LoVo (cell line): ENCODE measurements around the gene PPIL6.

Experiments used
- DNase-seq: peaks from one replicate; pipeline ENCODE4 v3.0.0-alpha.2; 2016; ENCODE audit warnings: low spot score

PPIL6 gene

DNA sequence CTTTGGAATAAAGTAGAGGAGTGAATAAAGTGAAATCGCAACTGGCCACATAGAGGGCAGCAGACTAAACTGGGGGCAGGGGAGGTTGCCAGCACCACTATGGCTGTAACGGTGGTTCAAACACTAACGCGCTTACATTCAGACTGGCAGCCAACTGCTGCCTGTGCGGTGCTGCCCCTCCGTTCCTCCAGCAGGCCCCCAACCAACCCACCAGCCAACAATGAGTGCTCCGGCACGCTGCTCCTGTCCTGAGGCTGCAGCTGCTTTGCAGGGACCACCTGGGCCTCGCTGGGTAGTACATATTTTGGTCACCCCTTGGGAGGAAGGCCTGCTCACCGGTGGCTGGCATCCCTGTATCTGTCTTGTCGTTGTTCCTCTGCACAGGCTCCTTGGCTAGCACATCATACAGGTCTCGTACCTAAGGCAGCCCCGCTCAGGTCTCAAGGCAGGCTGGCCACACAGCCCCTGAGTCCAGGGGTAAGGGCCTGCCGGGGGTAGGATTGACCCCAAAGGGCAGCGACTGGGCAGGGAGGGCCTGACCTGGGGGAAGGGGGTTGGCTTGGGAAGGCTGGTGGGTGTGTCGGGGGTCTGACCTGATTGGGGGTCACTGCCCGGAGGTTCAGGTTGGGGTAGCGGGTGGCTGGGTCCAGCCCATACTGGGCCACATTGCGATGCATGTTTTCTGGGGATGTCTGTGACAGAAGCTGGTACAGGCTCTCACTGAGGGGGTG is 8.8 kb upstream of the PPIL6 start:
- DNase-seq = no peak

GRCh38 chr6:109448615-109449014 is 8.2 kb upstream of the PPIL6 start:
- no peak for DNase-seq

- no peak for DNase-seq
Measured at GRCh38 chr6:109447878-109448555, 7.6 kb upstream of the PPIL6 start.

GRCh38 chr6:109447087-109447486 is 6.7 kb upstream of the PPIL6 start:
- DNase-seq = no peak

- no peak for DNase-seq
Measured at GRCh38 chr6:109446541-109446940, 6.1 kb upstream of the PPIL6 start.

- DNase-seq = no peak
Measured at GRCh38 chr6:109446072-109446471, 5.6 kb upstream of the PPIL6 start.

- no peak for DNase-seq
Measured at GRCh38 chr6:109445382-109445781, 5.0 kb upstream of the PPIL6 start.

- DNase-seq = no peak
Measured at GRCh38 chr6:109443425-109443950, 3.1 kb upstream of the PPIL6 start.

DNA sequence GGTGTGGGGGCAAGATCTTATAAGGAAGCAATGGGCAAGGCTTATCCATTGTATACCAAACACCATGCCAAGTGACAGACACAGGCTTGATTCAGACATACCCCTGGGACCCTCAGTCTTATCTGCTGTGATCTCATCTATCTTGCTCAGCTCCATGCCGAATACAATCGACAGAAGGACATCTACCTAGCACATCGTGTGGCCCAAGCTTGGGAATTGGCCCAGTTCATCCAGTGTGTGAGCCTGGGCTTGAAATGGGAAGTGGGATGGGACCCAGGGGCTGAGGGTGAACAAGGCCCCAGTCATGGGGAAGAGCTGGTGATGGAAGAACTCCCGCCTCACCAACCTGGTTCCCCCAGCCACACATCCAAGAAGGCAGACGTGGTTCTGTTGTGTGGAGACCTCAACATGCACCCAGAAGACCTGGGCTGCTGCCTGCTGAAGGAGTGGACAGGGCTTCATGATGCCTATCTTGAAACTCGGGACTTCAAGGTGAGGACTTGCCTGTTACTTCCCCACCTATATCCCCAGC is 2.0 kb upstream of the PPIL6 start:
- no peak for DNase-seq

GRCh38 chr6:109441069-109441816 is 815 bp upstream of the PPIL6 start:
- DNase-seq = peak; percentile 58

- DNase-seq = no peak
Measured at GRCh38 chr6:109436041-109436440, 4.4 kb downstream of the PPIL6 start.

DNA sequence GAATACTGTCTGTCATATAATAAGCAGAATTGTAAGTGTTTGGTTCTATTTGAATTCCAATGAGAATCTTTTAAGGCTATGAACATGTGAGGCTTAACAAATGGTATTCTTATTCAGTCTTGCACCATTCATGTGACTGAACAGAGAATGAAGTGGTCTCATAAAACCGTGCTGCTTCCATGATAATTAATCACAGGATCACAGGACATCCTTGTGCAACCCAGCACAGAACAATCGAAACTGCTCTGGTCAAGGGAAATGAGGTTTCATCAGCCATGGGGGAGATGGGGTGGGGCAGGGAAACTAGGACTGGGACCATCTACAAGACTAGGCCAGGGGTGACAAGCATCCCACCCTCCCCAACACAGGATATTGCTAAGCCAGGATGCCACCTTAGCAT is 6.0 kb downstream of the PPIL6 start:
- DNase-seq = no peak

GRCh38 chr6:109429496-109429895 is 10.9 kb downstream of the PPIL6 start:
- DNase-seq = no peak

DNA sequence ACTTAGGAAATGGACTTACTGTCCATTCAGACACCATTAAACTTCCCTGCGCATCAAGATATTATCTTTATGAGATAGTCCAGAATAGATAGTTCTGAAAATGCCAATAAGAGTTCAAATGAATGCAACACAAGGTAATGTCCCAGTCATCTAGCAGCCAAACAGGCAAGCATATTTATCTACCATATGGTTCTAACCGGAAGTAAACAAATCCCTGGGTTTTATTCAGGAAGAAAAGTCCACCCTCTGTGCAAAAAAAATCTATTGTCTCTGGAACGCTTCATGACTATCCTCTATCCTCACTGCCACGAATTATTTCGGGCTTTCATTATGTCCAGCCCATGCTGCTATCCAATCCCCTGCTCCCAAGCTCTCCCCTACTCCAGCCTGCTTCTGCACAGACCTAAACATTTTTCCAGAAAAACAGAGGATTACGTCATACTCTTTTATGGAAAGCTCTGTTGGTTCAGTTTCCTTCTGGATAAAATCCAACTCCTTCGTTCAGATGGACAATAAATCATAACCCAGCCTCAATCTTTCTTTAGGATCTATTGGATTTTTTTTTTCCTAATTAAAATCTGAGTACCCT is 11.4 kb downstream of the PPIL6 start:
- DNase-seq = no peak

DNA sequence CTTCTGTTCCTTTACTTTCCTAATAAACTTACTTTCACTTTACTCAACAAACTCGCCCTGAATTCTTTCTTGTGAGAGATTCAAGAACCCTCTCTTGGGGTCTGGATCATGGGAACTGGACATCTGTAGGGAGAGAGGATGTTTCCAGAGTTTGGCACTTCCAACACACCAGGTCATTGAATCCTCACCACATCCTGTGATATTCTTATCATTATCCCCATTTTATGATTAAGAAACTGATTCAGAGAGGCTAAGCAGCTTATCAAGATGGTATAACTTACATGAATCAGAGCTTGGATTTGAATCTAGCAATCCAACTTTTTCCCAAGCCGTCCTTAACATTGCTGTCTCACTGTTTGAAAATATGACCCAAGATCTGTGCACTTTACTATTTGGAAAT is 15.5 kb downstream of the PPIL6 start:
- no peak for DNase-seq

- DNase-seq = no peak
Measured at GRCh38 chr6:109421184-109421583, 19.2 kb downstream of the PPIL6 start.

DNA sequence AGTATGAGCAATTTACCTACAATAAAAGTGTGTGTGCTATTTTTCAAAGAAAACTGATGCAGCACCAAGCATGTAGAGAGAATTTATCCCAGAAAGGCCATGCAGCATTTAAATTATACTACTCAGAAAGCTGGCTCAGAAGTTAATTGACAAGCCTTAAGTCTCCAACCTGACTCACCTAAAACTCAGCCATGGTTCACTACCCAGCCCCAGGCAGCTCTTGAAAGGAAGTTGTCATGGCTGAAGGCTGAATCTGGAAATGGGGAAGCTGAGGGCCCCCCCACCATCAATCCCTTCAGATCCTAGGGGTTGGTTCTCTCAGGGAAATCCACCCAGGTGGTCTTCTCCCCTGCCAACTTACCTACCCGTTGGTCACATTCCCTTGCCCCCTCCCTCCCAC is 19.7 kb downstream of the PPIL6 start:
- no peak for DNase-seq

- no peak for DNase-seq
Measured at GRCh38 chr6:109417646-109418045, 22.8 kb downstream of the PPIL6 start.

- no peak for DNase-seq
Measured at GRCh38 chr6:109411034-109411433, 29.4 kb downstream of the PPIL6 start.

DNA sequence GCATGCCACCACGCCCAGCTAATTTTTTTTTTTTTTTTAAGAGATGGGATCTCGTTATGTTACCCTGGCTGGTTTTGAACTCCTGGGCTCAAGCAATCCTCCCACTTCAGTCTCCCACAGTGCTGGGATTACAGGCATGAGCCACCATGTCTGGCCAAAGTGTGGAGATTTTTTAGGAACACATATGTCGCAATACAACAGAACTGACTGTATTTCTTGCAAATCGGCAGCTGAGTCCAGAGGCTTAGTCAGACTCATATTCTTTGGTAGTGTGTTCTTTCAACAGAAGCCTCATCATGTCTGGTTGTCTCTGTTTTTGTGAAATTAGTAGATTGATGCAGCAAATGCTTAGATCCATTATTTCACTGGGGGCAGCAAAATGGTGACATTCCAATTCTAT is 34.2 kb downstream of the PPIL6 start:
- no peak for DNase-seq

- no peak for DNase-seq
Measured at GRCh38 chr6:109397020-109397419, 43.4 kb downstream of the PPIL6 start.

DNA sequence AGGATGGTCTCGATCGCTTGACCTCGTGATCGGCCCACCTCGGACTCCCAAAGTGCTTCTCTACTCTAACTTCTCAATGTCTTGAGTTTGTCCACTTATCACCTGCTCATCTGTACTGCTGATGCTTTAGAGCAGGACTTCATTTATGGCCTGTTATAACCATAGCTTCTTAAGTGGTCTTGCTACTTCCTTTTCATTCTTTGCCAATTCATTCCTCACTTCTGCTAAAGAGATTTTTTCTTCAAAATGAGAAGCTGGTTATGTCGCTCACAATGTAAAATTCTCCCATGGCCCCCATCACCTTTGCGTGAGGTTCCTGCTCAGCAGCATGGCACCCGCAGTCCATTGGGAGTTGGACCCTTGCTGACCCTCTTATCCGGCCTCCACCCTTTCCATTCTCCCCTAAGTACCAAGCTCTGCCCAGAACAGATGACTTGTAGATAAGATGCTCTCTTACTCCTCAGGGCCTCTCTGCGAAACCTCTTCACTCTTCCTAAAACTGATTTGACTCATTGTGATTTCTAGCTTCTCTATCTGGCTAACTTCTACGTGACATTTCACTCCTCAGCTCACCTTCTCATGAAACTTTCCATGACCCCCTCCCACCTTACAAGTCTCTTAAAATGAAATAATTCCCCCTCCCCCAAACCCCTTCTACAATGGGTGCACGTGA is 44.2 kb downstream of the PPIL6 start:
- no peak for DNase-seq
